HEK293T (cell line): ENCODE measurements around the gene EML5.

Experiments used
- ARNT ChIP-seq: fragments of 450-650 bp; IDR thresholded peaks from 2 replicates; pipeline ENCODE4 v1.6.1; 2017; ENCODE audit warnings: mild to moderate bottlenecking
- BHLHE40 ChIP-seq: fragments of 450-650 bp; IDR thresholded peaks from 2 replicates; pipeline ENCODE4 v1.6.1; 2016; ENCODE audit warnings: mild to moderate bottlenecking, moderate library complexity, borderline replicate concordance
- CTBP1 ChIP-seq: fragments of 450-650 bp; IDR thresholded peaks from 2 replicates; pipeline ENCODE4 v1.6.1; 2016; ENCODE audit warnings: borderline replicate concordance
- HDGF ChIP-seq: fragments of 450-650 bp; IDR thresholded peaks from 2 replicates; pipeline ENCODE4 v1.6.1; 2017; ENCODE audit warnings: antibody characterized with exemption, borderline replicate concordance

- TF ChIP-seq HDGF (no peak), ARNT (no peak), CTBP1 (no peak), BHLHE40 (no peak)
Measured at GRCh38 chr14:88821888-88822287, 29.1 kb upstream of the EML5 start.
